Measurements from ENCODE around the gene TIA1. TPM values are rescaled to one million over a fixed set of nuclear protein-coding genes. Genes with fewer than 3 reads are reported as not detected.

The TIA1 gene
- total RNA-seq, 2 donors from 2014 or later: 27.2 to 28.9 TPM

DNA sequence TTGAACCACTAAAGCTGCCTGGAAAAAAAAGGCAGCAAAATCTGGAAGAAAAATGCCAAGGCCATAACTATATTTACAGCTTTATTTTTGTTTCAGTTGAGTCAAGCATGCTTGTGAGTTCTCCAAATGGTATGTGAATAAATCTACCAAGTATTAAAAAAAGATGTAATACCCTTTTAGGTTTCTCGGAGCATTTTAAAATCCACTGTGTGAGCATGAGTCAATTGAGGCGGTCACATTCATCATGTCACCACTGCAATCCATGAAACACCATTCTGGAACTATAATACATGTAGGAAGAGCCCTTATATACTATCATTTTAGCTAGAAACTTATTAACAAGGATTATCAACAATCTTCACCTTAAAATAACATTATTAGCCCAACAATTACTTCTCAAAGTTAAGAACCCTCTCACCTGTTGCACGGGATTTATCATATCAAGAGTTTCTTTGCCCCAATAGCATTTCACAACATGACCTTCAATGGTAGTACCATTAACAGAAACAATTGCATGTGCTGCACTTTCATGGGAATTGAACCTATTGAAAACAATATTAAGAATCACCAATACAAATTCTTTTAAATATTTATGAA, 33.4 kb downstream of the TIA1 start:
- Histone ChIP-seq H3K4me1 (no peaks in the 10 kb centered on the region), H3K27me3 (no peaks in the 10 kb centered on the region), H3K27ac (no peak overlapping the region), H3K36me3 (peaks cover 77% of the 10 kb centered on the region), H3K4me3 (no peak overlapping the region), H3K9me3 (no peaks in the 10 kb centered on the region)
- TF ChIP-seq, protein P1, sequence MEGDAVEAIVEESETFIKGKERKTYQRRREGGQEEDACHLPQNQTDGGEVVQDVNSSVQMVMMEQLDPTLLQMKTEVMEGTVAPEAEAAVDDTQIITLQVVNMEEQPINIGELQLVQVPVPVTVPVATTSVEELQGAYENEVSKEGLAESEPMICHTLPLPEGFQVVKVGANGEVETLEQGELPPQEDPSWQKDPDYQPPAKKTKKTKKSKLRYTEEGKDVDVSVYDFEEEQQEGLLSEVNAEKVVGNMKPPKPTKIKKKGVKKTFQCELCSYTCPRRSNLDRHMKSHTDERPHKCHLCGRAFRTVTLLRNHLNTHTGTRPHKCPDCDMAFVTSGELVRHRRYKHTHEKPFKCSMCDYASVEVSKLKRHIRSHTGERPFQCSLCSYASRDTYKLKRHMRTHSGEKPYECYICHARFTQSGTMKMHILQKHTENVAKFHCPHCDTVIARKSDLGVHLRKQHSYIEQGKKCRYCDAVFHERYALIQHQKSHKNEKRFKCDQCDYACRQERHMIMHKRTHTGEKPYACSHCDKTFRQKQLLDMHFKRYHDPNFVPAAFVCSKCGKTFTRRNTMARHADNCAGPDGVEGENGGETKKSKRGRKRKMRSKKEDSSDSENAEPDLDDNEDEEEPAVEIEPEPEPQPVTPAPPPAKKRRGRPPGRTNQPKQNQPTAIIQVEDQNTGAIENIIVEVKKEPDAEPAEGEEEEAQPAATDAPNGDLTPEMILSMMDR (IDR thresholded peaks at IDR 0.05): no peak
- no peak for DNase-seq (ENCODE audit: low spot score)

DNA sequence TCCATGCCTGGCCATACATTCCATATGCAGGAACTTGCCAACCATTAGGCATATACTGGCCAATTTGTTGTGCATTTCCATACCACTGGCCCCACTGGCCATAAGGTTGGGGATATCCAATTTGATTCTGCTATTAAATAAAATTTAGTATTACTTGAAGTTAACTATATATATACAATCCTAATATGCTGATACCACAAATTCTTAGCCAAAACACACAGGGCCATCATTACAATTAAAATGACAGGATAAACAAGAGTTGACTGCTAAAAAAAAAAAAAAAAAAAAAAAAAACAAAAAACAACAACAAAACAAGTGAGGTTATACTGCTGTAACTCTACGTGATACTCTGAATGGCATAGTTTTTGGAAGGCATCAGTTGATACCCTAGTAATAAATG, 34.1 kb downstream of the TIA1 start:
- no peak for DNase-seq (ENCODE audit: low spot score)
- Histone ChIP-seq H3K36me3 (peaks cover 70% of the 10 kb centered on the region), H3K27me3 (no peaks in the 10 kb centered on the region), H3K4me3 (no peak overlapping the region), H3K4me1 (no peaks in the 10 kb centered on the region), H3K27ac (no peak overlapping the region), H3K9me3 (no peaks in the 10 kb centered on the region)
- TF ChIP-seq, protein P1 (IDR thresholded peaks at IDR 0.05): no peak

DNA sequence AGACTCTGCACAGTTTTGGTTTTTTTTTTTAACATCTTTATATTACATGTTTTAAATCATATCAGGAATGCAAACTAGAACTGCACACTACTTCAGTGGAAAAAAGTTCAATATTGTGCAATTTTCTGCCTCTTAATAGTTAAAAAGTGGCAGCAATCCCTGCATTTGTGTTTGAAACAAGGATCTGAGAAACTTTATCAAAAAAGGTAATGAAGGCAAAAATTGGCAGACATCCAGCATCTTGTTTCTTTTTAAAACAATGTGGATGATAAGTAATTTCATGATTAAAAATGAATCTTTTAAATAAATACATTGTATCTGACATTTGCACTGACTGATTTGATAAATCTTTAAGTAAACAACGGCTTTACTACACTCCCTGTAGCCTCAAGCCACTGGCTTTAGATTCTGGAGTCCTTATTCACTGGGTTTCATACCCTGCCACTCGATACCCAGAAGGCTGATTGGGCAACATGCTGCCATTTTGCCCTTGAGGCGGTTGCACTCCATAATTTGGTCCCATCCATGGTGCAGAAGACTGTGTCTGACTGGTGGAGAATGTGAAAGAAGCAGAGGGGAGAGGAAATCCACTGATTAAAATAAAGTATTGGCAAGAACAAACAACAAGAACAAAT, 36.0 kb downstream of the TIA1 start:
- no peak for DNase-seq (ENCODE audit: low spot score)
- H3K36me3 ChIP-seq: peaks cover 50% of the 10 kb centered on the region
- H3K27me3 ChIP-seq: no peaks in the 10 kb centered on the region
- no peaks in the 10 kb centered on the region for H3K9me3 ChIP-seq
- H3K4me1 ChIP-seq: no peaks in the 10 kb centered on the region
- TF ChIP-seq, protein P1 (IDR thresholded peaks at IDR 0.05): no peak
- no peak overlapping the region for H3K4me3 ChIP-seq
- no peak overlapping the region for H3K27ac ChIP-seq

DNA sequence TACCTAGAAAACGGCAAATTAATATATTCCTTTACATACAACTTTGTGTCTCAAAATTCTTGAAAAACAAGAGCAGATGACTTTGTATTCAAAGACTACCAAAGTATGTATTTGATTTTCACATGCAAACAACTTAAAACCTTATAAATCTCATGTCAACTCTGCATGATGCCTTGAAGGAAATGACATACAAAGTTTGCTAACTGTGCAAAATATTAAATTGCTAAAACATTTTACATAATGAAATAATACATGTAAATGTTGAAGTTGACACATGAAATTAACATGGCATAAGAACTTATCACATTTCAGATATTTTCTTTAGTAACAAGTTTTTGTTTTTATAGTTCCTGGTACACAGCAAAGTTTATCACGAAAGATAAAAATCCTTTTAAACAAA, 36.8 kb downstream of the TIA1 start:
- TF ChIP-seq, protein P1 (IDR thresholded peaks at IDR 0.05): no peak
- Histone ChIP-seq H3K9me3 (no peaks in the 10 kb centered on the region), H3K4me3 (no peak overlapping the region), H3K4me1 (no peaks in the 10 kb centered on the region), H3K27ac (no peak overlapping the region), H3K27me3 (no peaks in the 10 kb centered on the region), H3K36me3 (peaks cover 42% of the 10 kb centered on the region)
- no peak for DNase-seq (ENCODE audit: low spot score)

DNA sequence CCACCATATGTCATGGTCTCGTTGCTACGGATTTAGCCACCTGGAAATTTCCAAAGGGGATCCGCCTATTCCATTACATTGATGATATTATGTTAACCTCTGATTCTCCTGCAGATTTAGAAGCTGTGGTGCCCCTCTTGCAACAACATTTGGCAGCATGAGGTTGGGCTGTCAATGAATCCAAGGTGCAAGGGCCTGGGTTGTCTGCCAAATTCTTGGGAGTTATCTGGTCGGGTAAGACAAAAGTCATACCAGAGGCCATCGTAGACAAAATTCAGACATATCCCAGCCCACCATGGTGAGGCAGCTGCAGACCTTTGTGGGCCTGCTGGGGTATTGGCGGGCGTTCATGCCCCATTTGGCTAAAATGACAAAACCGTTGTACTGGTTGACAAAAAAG, 44.0 kb downstream of the TIA1 start:
- Histone ChIP-seq H3K27ac (no peak overlapping the region), H3K36me3 (no peaks in the 10 kb centered on the region), H3K4me1 (no peaks in the 10 kb centered on the region), H3K4me3 (no peak overlapping the region), H3K9me3 (no peaks in the 10 kb centered on the region), H3K27me3 (no peaks in the 10 kb centered on the region)
- TF ChIP-seq, protein P1 (IDR thresholded peaks at IDR 0.05): no peak
- DNase-seq (ENCODE audit: low spot score): no peak

DNA sequence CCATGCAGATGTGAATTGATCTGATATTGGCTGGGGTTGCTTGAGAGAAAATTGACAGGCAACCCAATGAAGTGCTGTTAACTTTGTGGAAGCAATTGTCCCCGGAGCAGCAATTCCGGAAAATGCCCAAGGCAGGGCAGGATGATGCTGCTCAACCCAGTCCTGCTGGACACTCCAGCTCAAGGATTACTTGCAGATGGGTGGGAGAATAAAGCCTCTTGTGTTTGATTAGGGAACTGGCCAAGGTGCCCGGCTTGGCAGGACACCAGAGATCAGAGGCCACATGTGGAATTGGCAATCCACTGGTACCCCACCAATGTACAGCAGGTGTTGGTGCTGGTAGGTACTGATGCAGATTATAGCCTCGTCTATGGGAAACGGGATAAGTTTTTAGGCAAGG, 45.3 kb downstream of the TIA1 start:
- Histone ChIP-seq H3K27me3 (no peaks in the 10 kb centered on the region), H3K4me3 (no peak overlapping the region), H3K36me3 (no peaks in the 10 kb centered on the region), H3K27ac (no peak overlapping the region), H3K4me1 (no peaks in the 10 kb centered on the region), H3K9me3 (no peaks in the 10 kb centered on the region)
- TF ChIP-seq, protein P1 (IDR thresholded peaks at IDR 0.05): no peak
- DNase-seq (ENCODE audit: low spot score): no peak
